Measurements from ENCODE around the gene CXXC5.

CXXC5 gene

DNA sequence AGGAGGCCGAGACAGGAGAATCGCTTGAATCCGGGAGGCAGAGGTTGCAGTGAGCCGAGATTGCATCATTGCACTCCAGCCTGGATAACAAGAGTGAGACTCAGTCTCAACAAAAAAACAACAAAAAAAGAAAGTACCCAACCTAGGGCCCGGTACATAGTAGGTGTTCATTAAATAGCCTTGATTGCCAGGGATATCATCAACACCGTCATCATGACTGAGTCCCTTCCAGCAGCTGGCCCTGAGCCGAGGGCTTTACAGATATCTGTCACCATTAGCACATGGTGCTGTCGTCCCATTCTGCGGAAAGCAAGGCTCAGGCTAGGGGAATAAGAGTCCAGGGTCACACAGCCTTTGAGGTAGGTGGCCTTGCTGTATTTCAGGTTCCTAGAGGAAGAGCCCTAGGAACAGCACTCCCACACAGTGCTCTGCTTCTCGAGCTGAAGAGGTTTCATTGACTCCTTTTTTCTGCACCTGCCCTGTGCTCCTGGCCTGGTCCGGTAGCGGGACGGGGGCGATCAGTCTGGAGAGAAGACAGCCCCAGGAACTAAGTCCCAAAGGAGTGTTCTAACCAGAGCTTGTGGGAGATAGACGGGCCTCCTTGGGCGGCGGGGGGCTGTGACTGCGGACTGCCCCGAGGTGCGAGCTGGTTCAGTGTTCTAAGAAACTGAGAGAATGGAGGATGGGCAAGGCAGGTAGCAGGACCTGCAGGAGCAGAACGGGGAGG, 48.2 kb downstream of the CXXC5 start:
- Histone ChIP-seq H3K27ac (peak overlapping the region; percentile 90 to 93), H3K4me1 (peaks cover 4 to 40% (median 36%) of the 10 kb centered on the region in 4 donors), H3K36me3 (no peaks in the 10 kb centered on the region), H3K27me3 (no peaks in the 10 kb centered on the region), H3K9me3 (no peaks in the 10 kb centered on the region), H3K4me3 (peak overlapping the region; percentile 49 to 62)
- intact Hi-C loops (cut with DNase I; ENCODE audit: low total_unique reads), result loop anchor here (5.0 to 10.0 kb wide), 2 partner anchors 39 to 68 kb away; no protein-coding TSS in a partner anchor
- TF ChIP-seq, protein P1, sequence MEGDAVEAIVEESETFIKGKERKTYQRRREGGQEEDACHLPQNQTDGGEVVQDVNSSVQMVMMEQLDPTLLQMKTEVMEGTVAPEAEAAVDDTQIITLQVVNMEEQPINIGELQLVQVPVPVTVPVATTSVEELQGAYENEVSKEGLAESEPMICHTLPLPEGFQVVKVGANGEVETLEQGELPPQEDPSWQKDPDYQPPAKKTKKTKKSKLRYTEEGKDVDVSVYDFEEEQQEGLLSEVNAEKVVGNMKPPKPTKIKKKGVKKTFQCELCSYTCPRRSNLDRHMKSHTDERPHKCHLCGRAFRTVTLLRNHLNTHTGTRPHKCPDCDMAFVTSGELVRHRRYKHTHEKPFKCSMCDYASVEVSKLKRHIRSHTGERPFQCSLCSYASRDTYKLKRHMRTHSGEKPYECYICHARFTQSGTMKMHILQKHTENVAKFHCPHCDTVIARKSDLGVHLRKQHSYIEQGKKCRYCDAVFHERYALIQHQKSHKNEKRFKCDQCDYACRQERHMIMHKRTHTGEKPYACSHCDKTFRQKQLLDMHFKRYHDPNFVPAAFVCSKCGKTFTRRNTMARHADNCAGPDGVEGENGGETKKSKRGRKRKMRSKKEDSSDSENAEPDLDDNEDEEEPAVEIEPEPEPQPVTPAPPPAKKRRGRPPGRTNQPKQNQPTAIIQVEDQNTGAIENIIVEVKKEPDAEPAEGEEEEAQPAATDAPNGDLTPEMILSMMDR (IDR thresholded peaks at IDR 0.05), result no peak
- DNase-seq, result no peak

DNA sequence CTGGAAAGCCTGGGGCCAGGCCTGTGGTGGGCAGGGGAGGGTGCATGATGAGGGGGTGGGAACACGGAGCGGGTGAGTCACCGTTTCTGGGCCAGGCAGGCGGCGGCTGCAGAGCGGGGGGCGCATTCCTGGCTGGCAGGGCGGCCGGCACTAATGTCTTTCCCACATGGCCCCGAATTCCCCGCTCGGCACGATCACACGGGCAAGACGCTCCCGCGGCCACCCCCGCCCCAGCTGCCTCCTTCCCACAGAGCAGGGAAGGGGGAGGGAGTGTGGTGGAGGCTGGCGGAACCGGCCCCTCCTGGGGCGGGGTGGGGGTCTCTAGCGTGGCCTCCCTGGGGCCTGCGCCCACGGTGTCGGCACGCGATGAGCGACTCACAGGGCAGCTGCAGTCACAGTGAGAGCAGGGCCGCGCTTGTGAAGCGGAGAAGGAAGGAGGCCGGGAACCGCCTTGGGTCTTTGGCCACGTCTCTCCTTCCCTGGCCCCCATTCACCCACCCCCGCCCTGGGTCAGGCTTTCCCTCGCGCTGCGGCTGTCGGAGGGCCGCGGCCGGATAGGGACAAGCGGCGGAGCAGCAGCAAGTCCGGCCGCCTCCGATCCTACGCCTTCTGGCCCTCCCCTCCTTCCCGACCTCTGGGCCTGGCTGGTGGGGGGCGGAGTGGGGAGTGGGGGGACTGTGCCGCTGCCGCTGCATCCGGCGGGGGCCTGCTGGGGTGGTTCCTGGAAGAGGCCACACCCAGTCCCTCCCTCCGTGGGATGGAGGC, 48.9 kb downstream of the CXXC5 start:
- intact Hi-C loops (cut with DNase I; ENCODE audit: low total_unique reads), result loop anchor here (5.0 to 10.0 kb wide), 2 partner anchors 40 to 68 kb away; no protein-coding TSS in a partner anchor
- Histone ChIP-seq H3K27ac (peak overlapping the region; percentile 90 to 93), H3K36me3 (no peaks in the 10 kb centered on the region), H3K4me3 (peak overlapping the region; percentile 49 to 62), H3K27me3 (no peaks in the 10 kb centered on the region), H3K9me3 (no peaks in the 10 kb centered on the region), H3K4me1 (peaks cover 4 to 40% (median 36%) of the 10 kb centered on the region in 4 donors)
- DNase-seq, result peak; percentile 74 to 92
- TF ChIP-seq, protein P1 (IDR thresholded peaks at IDR 0.05), result no peak

DNA sequence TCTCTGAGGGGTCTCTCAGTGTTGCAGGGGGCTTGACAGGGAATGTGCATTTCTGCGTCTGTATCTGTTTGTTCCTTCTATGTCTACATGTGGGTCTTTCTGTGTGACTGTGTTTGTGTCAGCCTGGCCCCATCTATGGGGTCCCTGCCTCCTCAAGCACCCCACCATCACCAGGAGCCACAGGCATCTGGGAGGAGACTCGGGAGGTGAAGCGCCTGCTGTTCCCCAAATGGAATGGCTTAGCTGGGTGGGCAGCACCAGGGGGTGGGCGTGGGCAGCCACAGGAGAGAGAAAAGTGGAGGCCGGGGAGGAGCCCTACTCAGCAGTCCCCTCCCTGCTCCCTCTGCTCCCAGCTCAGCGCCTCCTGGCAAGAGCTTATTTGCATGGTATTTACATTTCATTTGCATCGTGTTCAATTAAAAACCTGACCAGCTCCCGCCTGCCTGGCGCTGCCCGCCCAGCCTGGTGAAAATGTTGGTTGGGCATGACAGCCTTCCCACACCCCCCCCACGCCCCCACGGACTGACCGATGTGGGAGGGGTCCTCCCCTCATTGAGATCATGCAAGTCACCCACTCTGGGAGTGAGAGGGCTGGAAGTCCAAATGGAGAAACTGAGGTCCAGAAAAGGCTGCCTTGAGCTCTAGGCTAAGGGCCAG, 50.5 kb downstream of the CXXC5 start:
- H3K36me3 ChIP-seq, result no peaks in the 10 kb centered on the region
- H3K27me3 ChIP-seq, result no peaks in the 10 kb centered on the region
- no peaks in the 10 kb centered on the region for H3K9me3 ChIP-seq
- intact Hi-C loops (cut with DNase I; ENCODE audit: low total_unique reads), result loop anchor here (5.0 to 10.0 kb wide), 2 partner anchors 41 to 66 kb away; no protein-coding TSS in a partner anchor
- TF ChIP-seq, protein P1 (IDR thresholded peaks at IDR 0.05), result no peak
- no peak overlapping the region for H3K4me3 ChIP-seq
- DNase-seq, result peak; percentile 82 to 94
- H3K27ac ChIP-seq, result peak overlapping the region; percentile 90 to 93
- H3K4me1 ChIP-seq, result peaks cover 4 to 37% (median 34%) of the 10 kb centered on the region in 4 donors

DNA sequence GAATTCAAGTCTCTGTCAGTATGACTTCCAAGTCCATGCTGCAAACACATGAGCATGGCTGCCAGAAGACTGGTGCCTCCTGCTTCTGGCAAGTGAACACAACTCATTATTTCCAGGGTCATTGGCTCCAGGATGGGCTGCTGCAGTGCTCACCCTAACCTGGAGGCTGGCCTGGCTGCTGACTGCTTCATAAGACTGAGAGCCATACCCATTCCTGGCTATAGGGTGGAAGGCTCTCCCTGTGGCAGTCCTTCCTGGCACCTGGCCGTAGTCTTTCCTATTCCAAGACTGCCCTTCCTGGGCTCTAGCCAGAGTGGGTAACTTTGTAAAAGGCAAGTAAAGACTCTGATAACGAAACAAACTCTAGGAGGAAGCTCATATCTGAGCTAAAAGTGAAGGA, 51.2 kb downstream of the CXXC5 start:
- Histone ChIP-seq H3K27me3 (no peaks in the 10 kb centered on the region), H3K27ac (peak overlapping the region; percentile 90 to 93), H3K36me3 (no peaks in the 10 kb centered on the region), H3K4me3 (no peak overlapping the region), H3K4me1 (peaks cover 4 to 37% (median 34%) of the 10 kb centered on the region in 4 donors), H3K9me3 (no peaks in the 10 kb centered on the region)
- intact Hi-C loops (cut with DNase I; ENCODE audit: low total_unique reads), result loop anchor here (5.0 to 10.0 kb wide), 2 partner anchors 42 to 65 kb away; no protein-coding TSS in a partner anchor
- DNase-seq, result no peak
- TF ChIP-seq, protein P1 (IDR thresholded peaks at IDR 0.05), result no peak

DNA sequence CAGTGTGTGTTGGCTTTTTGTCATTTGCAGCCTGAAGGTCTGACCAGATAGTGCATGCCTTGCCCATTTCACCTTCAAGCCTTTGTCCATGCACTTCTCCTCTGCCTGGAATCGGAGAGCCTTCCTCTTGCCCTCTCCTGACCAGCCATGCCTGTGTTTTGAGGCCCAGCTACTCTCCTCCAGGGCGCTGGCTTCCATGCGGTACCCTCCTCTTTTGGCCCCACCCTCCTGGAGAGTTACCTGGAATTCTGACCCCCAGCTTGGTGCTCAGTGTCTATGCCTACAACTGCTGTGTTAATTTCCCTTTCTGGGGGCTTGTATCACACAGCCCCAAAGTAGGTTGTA, 52.5 kb downstream of the CXXC5 start:
- no peak overlapping the region for H3K4me3 ChIP-seq
- DNase-seq, result no peak
- no peak overlapping the region for H3K27ac ChIP-seq
- no peaks in the 10 kb centered on the region for H3K36me3 ChIP-seq
- H3K4me1 ChIP-seq, result peaks cover 4 to 37% (median 34%) of the 10 kb centered on the region in 4 donors
- intact Hi-C loops (cut with DNase I; ENCODE audit: low total_unique reads), result loop anchor here (10.0 kb wide), 1 partner anchor 506 kb away; the partner anchor contains the start of gene SIL1
- H3K9me3 ChIP-seq, result no peaks in the 10 kb centered on the region
- no peaks in the 10 kb centered on the region for H3K27me3 ChIP-seq
- TF ChIP-seq, protein P1 (IDR thresholded peaks at IDR 0.05), result no peak
